Heart right ventricle (tissue), 16 donors: ENCODE results near the gene HMGB1. TPM values are rescaled to one million over a fixed set of nuclear protein-coding genes. Genes with fewer than 3 reads are reported as not detected.

Experiments used
- ATAC-seq, 8 donors: fragments of 200-7000 bp; cut with Tn5 transposase; one replicate each; pipeline ENCODE4 v1.9.1; 2020; ENCODE audit warnings: mild to moderate bottlenecking in 8 of 8, moderate library complexity in 8 of 8, moderate number of reproducible peaks in 1 of 8
- DNase-seq, 2 donors: peaks; one replicate each; pipeline ENCODE4 v3.0.0-alpha.2; 2020
- H3K27ac ChIP-seq, 10 donors: fragments of 200-600 bp; sonication (generic) in 2 of 10; one replicate each; pipeline versions ENCODE4 v1.5.0 to v1.8.0; 2020 to 2022; ENCODE audit warnings: mild to moderate bottlenecking in 3 of 10
- H3K27me3 ChIP-seq, 7 donors: fragments of 200-600 bp; one replicate each; pipeline ENCODE4 v1.8.0; 2021 to 2022; ENCODE audit warnings: mild to moderate bottlenecking in 2 of 7
- H3K36me3 ChIP-seq, 9 donors: fragments of 200-600 bp; sonication (generic) in 1 of 9; one replicate each; pipeline versions ENCODE4 v1.5.0 to v1.8.0; 2020 to 2022; ENCODE audit warnings: mild to moderate bottlenecking in 2 of 9
- H3K4me1 ChIP-seq, 9 donors: fragments of 200-600 bp; sonication (generic) in 1 of 9; one replicate each; pipeline versions ENCODE4 v1.5.0 to v1.8.0; 2020 to 2022; ENCODE audit warnings: mild to moderate bottlenecking in 4 of 9
- H3K4me3 ChIP-seq, 10 donors: fragments of 200-600 bp; sonication (generic) in 2 of 10; one replicate each; pipeline versions ENCODE4 v1.5.0 to v1.8.0; 2020 to 2022; ENCODE audit warnings: mild to moderate bottlenecking in 7 of 10, moderate library complexity in 2 of 10
- H3K9me3 ChIP-seq, 11 donors: fragments of 200-600 bp in 10 of 11; sonication (generic) in 2 of 11; one replicate each; pipeline versions ENCODE4 v1.5.0 to v1.8.0; 2013 to 2022; ENCODE audit warnings: mild to moderate bottlenecking in 2 of 11, control low read depth in 1 of 11, moderate library complexity in 1 of 11
- WGBS, 2 donors: extraction: QIAGEN DNeasy Blood & Tissue Kit; methylation state at CpG; one replicate each; pipeline ENCODE4 v1.1.7; 2013; ENCODE audit warnings: inconsistent platforms in 1 of 2; 5-methylcytosine and 5-hydroxymethylcytosine counted together
- intact Hi-C, 10 donors: fragments of 100-400 bp; cut with DNase I; formaldehyde crosslinking; loops; one replicate each; pipeline versions ENCODE4 v1.11.1 to v1.14.2; 2022
- polyA plus RNA-seq, 2 donors: library from polyadenylated mRNA; stranded (reverse); fragments of 200-250 nt; gene quantifications; one replicate each; pipeline ENCODE4 v1.2.3, GENCODE V29; 2013
- total RNA-seq, 10 donors: library from RNA; stranded (reverse); fragmentation: NEBNext Ultra II Directional in 3 of 10; extraction: Animal tissue kit (Norgen Biotek cat#: 25700) in 3 of 10; gene quantifications; one replicate each; pipeline versions ENCODE4 v1.2.1 to v1.2.4, GENCODE V29; 2021 to 2023
- TF ChIP-seq, protein P1 (sequence below), 9 donors: fragments of 200-600 bp; sonication (generic) in 2 of 9; IDR thresholded peaks; one replicate each; pipeline versions ENCODE4 v1.5.0 to v1.8.0; 2021 to 2022; ENCODE audit warnings: antibody characterized with exemption in 9 of 9, mild to moderate bottlenecking in 5 of 9, moderate library complexity in 1 of 9
- donor health status: Arrhythmogenic right ventricular cardiomyopathy.
- donor health status: ischemic (EF 13 %, LVEDD 7.1; RV severe dilation, severe dysfunction).
- donor health status: healthy with polysubstance abuse.
- donor health status: DM: no; HTN: yes; CAD: no.
- donor health status: DM: no; HTN: no; CAD: no.
- donor health status: ischemic (EF 25% LVEDD 6.9; RV normal size, moderate dysfunction).
- donor health status: ischemic (EF 25% LVEDD 5.7; RV mildly dilated, moderate dysfunction).
- donor health status: healthy.
- donor health status: DM: yes; HTN: yes; CAD: no.
- donor health status: Ischemic cardiomyopathy.
- donor health status: ischemic (EF 35%, LVEDD 5.7; RV mildly dilated, moderate dysfunction).
- donor health status: nonischemic (EF 11% LVEDD 7.7; RV severe dilation, severe dysfunction).
- donor health status: DM: yes; HTN: yes; CAD: no.
- donor health status: PGD.
- donor health status: ischemic (EF 29% LVEDD 5.4; RV normal size, mild dysfunction).
- donor health status: nonischemic (EF 23%, LVEDD 6.1; RV moderate dilation, normal function).

HMGB1 gene
- total and polyA plus RNA-seq, 12 donors = 142 to 294 (median 164) TPM

DNA sequence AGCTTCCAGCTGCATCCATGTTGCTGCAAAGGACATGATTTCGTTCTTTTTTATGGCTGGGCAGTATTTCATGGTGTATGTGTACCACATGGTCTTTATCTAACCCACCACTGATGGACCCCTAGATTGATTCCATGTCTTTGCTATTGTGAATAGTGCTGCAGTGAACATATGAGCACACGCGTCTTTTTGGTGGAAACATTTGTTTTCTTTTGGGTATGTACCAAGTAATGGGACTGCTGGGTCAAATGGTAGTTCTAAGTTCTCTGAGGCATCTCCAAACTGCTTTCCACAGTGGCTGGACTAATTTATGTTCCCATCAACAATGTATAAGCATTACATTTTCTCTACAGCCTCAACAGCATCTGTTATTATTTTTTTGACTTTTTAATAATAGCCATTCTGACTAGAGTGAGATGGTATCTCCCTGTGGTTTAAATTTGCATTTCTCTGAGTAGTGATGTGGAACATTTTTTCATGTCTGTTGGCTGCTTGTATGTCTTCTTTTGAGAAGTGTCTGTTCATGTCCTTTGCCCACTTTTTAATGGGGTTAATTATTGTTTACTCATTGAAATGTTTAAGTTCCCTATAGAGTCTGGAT lies 50.2 kb downstream of the HMGB1 start:
- no peaks in the 10 kb centered on the region for H3K27me3 ChIP-seq
- intact Hi-C loops = no loop called here
- H3K4me1 ChIP-seq = peaks cover 0 to 10% (median under 1%) of the 10 kb centered on the region in 9 donors
- no peaks in the 10 kb centered on the region for H3K9me3 ChIP-seq
- no peak for ATAC-seq
- H3K36me3 ChIP-seq = no peaks in the 10 kb centered on the region
- DNase-seq = no peak
- TF ChIP-seq, protein P1, sequence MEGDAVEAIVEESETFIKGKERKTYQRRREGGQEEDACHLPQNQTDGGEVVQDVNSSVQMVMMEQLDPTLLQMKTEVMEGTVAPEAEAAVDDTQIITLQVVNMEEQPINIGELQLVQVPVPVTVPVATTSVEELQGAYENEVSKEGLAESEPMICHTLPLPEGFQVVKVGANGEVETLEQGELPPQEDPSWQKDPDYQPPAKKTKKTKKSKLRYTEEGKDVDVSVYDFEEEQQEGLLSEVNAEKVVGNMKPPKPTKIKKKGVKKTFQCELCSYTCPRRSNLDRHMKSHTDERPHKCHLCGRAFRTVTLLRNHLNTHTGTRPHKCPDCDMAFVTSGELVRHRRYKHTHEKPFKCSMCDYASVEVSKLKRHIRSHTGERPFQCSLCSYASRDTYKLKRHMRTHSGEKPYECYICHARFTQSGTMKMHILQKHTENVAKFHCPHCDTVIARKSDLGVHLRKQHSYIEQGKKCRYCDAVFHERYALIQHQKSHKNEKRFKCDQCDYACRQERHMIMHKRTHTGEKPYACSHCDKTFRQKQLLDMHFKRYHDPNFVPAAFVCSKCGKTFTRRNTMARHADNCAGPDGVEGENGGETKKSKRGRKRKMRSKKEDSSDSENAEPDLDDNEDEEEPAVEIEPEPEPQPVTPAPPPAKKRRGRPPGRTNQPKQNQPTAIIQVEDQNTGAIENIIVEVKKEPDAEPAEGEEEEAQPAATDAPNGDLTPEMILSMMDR (IDR thresholded peaks at IDR 0.05) = no peak
- WGBS, 2 donors = 89 to 92% methylated on average over 3 of the region's 3 CpGs
- no peak overlapping the region for H3K4me3 ChIP-seq
- H3K27ac ChIP-seq = no peak overlapping the region

DNA sequence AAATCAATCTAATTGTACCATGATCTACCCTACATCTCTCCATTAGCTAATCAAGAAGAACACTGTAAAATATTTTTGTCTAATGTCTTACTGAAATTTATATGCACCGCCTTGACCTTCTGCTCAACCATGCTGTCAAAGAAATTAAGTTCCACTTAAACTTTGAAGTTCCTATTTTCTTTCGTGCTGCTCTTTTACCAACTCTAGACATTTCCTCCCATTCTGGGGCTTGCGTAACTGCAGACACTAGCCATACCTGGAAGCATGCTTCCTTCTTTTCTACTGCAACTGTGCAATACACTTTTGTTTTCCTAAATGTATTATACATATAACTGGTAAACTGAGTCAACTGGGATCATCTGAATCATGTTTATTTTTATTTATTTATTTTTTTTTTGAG lies 51.9 kb downstream of the HMGB1 start:
- DNase-seq = no peak
- Histone ChIP-seq H3K4me1 (peaks cover 0 to 23% (median 7%) of the 10 kb centered on the region in 9 donors), H3K36me3 (no peaks in the 10 kb centered on the region), H3K4me3 (no peak overlapping the region), H3K9me3 (no peaks in the 10 kb centered on the region), H3K27me3 (no peaks in the 10 kb centered on the region), H3K27ac (no peak overlapping the region)
- TF ChIP-seq, protein P1 (IDR thresholded peaks at IDR 0.05) = no peak
- intact Hi-C loops = no loop called here
- 59 to 90% methylated on average over 3 of the region's 3 CpGs for WGBS, 2 donors
- no peak for ATAC-seq

DNA sequence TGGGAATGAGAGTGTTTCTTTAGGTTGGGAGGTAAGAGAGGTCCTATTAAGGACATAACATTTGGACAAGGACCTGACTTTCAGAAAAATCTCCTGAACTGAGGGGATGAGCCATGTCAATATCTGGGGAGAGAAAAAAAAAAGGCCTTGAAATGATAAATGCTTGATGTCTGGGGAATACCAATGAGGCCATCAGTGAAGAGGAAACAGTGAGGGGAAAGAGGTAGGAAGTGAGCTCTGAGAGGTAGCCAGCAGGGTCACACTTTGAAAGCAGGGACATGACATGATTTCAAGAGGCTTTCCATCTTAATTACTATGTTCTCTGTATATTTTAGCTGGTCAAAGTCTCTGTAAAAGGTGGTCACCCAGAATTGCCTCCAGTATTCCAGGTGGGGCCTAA lies 53.4 kb downstream of the HMGB1 start:
- peaks cover 0 to 33% (median 11%) of the 10 kb centered on the region in 9 donors for H3K4me1 ChIP-seq
- H3K27ac ChIP-seq = no peak overlapping the region
- intact Hi-C loops = no loop called here
- no peaks in the 10 kb centered on the region for H3K9me3 ChIP-seq
- no peaks in the 10 kb centered on the region for H3K27me3 ChIP-seq
- DNase-seq = no peak
- H3K4me3 ChIP-seq = no peak overlapping the region
- no peaks in the 10 kb centered on the region for H3K36me3 ChIP-seq
- ATAC-seq = no peak
- TF ChIP-seq, protein P1 (IDR thresholded peaks at IDR 0.05) = no peak

DNA sequence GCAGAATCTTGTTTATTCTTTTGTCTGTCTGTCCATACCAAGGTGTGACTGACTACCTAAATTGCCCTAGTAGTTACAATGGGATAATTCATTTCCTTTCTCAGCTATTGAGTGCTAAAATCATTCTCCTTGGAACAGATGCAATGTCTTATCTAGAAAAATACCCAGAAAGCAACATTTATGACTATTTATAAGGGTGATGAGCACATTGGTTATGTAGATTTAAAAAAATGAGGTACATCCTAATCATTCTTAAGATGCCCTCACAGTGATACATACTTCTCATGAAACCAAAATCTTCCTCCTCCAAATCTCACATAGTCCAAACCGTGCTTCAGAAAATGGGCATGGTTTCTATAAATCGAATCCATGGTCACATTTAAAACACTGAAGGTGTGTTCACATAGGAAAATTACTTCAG lies 55.0 kb downstream of the HMGB1 start:
- Histone ChIP-seq H3K36me3 (no peaks in the 10 kb centered on the region), H3K9me3 (no peaks in the 10 kb centered on the region), H3K27ac (peak overlapping the region in 1 of 10 donors; percentile 15), H3K4me1 (peaks cover 0 to 33% (median 11%) of the 10 kb centered on the region in 9 donors), H3K4me3 (no peak overlapping the region), H3K27me3 (no peaks in the 10 kb centered on the region)
- DNase-seq = no peak
- no peak for ATAC-seq
- intact Hi-C loops = no loop called here
- 91 to 95% methylated on average over 2 of the region's 2 CpGs for WGBS, 2 donors
- TF ChIP-seq, protein P1 (IDR thresholded peaks at IDR 0.05) = no peak
